ENCODE results near the gene METTL4.
"Not testable (repeated sequence)": the region's sequence is repeated elsewhere in the genome, so short reads cannot be mapped to it uniquely, and the experiment has no call there.

METTL4 gene

DNA sequence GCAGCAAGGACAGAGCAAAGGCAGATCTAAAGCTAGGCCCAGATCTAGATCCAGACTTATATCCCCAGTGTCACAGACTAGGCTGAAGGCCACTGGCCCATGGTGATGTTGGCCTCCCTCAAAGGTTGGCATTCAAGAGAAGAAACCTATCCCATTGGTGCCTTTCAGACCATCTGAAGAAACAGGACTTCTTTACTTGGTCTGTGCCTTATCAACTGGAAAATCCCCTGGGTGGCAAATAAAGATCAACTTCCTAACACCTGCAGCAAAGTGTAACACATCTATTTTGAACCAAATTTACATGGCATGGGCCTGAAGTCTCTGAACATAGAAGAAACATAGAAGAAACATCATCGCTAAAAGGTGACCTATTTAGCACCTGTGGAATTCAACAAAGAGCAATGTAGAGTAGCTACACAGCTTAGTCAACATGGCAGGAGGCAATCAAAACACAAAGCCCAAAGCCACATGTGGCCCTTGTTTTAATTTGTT lies 35.8 kb downstream of the METTL4 start:
- CTCF ChIA-PET, result no interaction called here
- TF ChIP-seq FOXM1 (IDR thresholded peaks at IDR 0.05; ENCODE audit: borderline replicate concordance) (no peak), ARNT (IDR thresholded peaks at IDR 0.05) (no peak), NFRKB (IDR thresholded peaks at IDR 0.05) (no peak), LEF1 (IDR thresholded peaks at IDR 0.05; ENCODE audit: borderline replicate concordance) (no peak), ELF4 (IDR thresholded peaks at IDR 0.05) (no peak), FOXK2 (IDR thresholded peaks at IDR 0.05) (no peak), BHLHE40 (IDR thresholded peaks at IDR 0.05; ENCODE audit: borderline replicate concordance) (no peak), ZNF384 (IDR thresholded peaks at IDR 0.05) (no peak)
- DNase-seq (ENCODE audit: extremely low spot score), result no peak
- POLR2A ChIA-PET, result no interaction called here

GRCh38 chr18:2534906-2535305 lies 36.4 kb downstream of the METTL4 start:
- POLR2A ChIA-PET, result no interaction called here

GRCh38 chr18:2532797-2533196 lies 38.5 kb downstream of the METTL4 start:
- ChIA-PET POLR2A (no interaction called here), CTCF (no interaction called here)
- no peak for DNase-seq (ENCODE audit: extremely low spot score)
- TF ChIP-seq LEF1 (IDR thresholded peaks at IDR 0.05; ENCODE audit: borderline replicate concordance), result no peak
- no peak for TF ChIP-seq FOXA1 (IDR thresholded peaks at IDR 0.05)
- TF ChIP-seq SP1 (IDR thresholded peaks at IDR 0.05), result no peak
- TF ChIP-seq BHLHE40 (IDR thresholded peaks at IDR 0.05; ENCODE audit: borderline replicate concordance), result no peak
- no peak for TF ChIP-seq ZNF384 (IDR thresholded peaks at IDR 0.05)
- no peak for TF ChIP-seq TARDBP (IDR thresholded peaks at IDR 0.05)
- TF ChIP-seq ARNT (IDR thresholded peaks at IDR 0.05), result no peak
- TF ChIP-seq CTBP1 (IDR thresholded peaks at IDR 0.05; ENCODE audit: borderline replicate concordance), result no peak
- no peak for TF ChIP-seq ELF4 (IDR thresholded peaks at IDR 0.05)
- TF ChIP-seq PKNOX1 (IDR thresholded peaks at IDR 0.05), result no peak
- TF ChIP-seq L3MBTL2 (conservative IDR thresholded peaks at IDR 0.05), result no peak
- no peak for TF ChIP-seq FOXM1 (IDR thresholded peaks at IDR 0.05; ENCODE audit: borderline replicate concordance)
- no peak for TF ChIP-seq SUZ12 (IDR thresholded peaks at IDR 0.05)
- TF ChIP-seq NFRKB (IDR thresholded peaks at IDR 0.05), result no peak
- no peak for TF ChIP-seq HDGF (IDR thresholded peaks at IDR 0.05; ENCODE audit: borderline replicate concordance)
- no peak for TF ChIP-seq FOXK2 (IDR thresholded peaks at IDR 0.05)

More at GRCh38 chr18:2534906-2535305, 36.4 kb downstream of the METTL4 start:
- no peak for DNase-seq (ENCODE audit: extremely low spot score)
- no peak for TF ChIP-seq L3MBTL2 (conservative IDR thresholded peaks at IDR 0.05)
- no peak for TF ChIP-seq NFRKB (IDR thresholded peaks at IDR 0.05)
- no peak for TF ChIP-seq ARNT (IDR thresholded peaks at IDR 0.05)
- TF ChIP-seq SP1 (IDR thresholded peaks at IDR 0.05), result no peak
- TF ChIP-seq BHLHE40 (IDR thresholded peaks at IDR 0.05; ENCODE audit: borderline replicate concordance), result no peak
- no peak for TF ChIP-seq FOXM1 (IDR thresholded peaks at IDR 0.05; ENCODE audit: borderline replicate concordance)
- no peak for TF ChIP-seq FOXA1 (IDR thresholded peaks at IDR 0.05)
- no peak for TF ChIP-seq SUZ12 (IDR thresholded peaks at IDR 0.05)
- TF ChIP-seq CTBP1 (IDR thresholded peaks at IDR 0.05; ENCODE audit: borderline replicate concordance), result no peak
- TF ChIP-seq ZNF384 (IDR thresholded peaks at IDR 0.05), result no peak
- no peak for TF ChIP-seq PKNOX1 (IDR thresholded peaks at IDR 0.05)
- no peak for TF ChIP-seq LEF1 (IDR thresholded peaks at IDR 0.05; ENCODE audit: borderline replicate concordance)
- CTCF ChIA-PET, result no interaction called here

GRCh38 chr18:2531751-2532150 lies 39.6 kb downstream of the METTL4 start:
- CTCF ChIA-PET, result no interaction called here
- no peak for TF ChIP-seq BHLHE40 (IDR thresholded peaks at IDR 0.05; ENCODE audit: borderline replicate concordance)
- POLR2A ChIA-PET, result no interaction called here
- no peak for DNase-seq (ENCODE audit: extremely low spot score)

DNA sequence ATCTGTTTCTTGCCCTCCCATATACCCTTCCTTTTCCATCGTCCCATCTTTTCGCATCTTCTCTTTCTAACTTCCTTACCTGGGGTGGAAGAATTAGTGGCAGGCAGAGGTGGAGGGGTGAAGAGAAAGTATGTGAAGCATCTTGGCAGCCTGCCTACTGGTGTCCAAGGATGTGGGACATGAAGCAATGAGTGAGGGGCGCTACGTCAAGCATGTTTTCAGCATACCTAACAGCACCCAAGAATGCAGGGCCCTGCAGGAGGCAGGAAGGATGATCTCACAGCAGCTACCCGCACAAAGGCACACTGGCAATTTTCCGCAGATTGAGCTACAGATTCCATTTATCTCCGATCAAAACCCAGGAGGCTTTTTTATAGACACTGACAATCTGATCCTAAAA lies 42.2 kb downstream of the METTL4 start:
- ChIA-PET CTCF (no interaction called here), POLR2A (no interaction called here)
- TF ChIP-seq SUZ12 (IDR thresholded peaks at IDR 0.05) (no peak), ELF4 (IDR thresholded peaks at IDR 0.05) (no peak)
- no peak for DNase-seq (ENCODE audit: extremely low spot score)

DNA sequence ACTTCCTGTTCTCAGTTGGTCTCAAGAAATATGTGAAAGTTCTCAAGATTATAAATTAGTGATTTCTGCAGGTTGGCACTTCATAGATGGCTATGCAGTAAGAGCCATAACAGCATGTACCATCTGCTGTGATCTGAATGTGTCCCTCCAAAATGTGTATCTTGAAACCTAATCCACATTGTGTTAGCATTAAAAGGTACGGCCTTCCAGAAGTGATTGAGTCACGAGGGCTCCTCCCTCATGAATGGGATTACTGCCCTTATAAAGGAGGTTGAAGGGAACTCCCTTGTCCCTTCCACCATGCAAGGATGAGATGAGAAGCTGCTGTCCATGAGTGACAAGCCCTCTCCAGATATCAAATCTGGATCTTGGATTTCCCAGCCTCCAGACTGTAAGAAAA lies 45.0 kb downstream of the METTL4 start:
- ChIA-PET CTCF (no interaction called here), POLR2A (no interaction called here)
- DNase-seq (ENCODE audit: extremely low spot score), result no peak
- TF ChIP-seq LEF1 (IDR thresholded peaks at IDR 0.05; ENCODE audit: borderline replicate concordance) (no peak), SUZ12 (IDR thresholded peaks at IDR 0.05) (no peak), ZNF384 (IDR thresholded peaks at IDR 0.05) (no peak), ARNT (IDR thresholded peaks at IDR 0.05) (no peak), HDGF (IDR thresholded peaks at IDR 0.05; ENCODE audit: borderline replicate concordance) (no peak), NFRKB (IDR thresholded peaks at IDR 0.05) (no peak)

DNA sequence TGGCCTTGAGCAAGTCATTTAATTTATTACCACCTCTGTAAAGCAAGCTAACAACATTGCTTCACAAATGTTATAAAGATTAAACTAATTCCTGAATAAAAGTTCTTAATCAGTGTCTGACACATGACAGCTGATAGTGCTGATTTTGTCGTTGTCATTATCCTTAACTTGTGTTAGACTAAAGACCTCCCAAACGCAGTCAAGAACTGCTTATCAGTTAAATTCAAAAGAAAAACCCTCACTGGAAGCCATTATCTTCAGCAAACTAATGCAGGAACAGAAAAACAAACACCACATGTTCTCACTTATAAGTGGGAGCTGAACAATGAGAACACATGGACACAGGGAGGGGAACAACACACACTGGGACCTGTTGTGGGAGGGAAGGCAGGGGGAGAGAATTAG lies 46.5 kb downstream of the METTL4 start:
- CTCF ChIA-PET; POLR2A ChIA-PET; DNase-seq (ENCODE audit: extremely low spot score): not testable (repeated sequence)

DNA sequence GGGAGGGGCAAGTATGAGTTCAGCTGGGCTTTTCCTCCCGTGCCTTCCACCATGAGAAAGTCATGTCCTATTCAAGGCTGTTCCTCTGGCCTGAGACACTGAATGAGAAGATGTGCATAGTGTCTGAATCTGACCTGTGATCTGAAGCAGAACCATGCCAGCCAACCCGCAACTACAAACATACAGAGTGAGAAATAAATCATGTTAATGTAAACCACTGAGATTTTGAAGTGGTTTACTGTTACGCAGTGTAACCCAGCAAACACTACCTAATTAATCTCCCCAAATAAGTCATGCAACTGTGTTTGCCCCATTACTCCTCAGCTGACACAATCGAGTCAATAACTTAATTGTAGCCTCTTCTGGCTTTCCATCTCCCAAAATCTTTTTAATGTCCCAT lies 49.2 kb downstream of the METTL4 start:
- CTCF ChIA-PET, result interaction anchor here (0.9 kb wide), 1 partner anchor 10 kb away, joined by 3 read pairs; no protein-coding TSS in a partner anchor
- POLR2A ChIA-PET, result no interaction called here
- TF ChIP-seq SP1 (IDR thresholded peaks at IDR 0.05) (no peak), ZNF384 (IDR thresholded peaks at IDR 0.05) (no peak), PKNOX1 (IDR thresholded peaks at IDR 0.05) (no peak), NFRKB (IDR thresholded peaks at IDR 0.05) (no peak)
- DNase-seq (ENCODE audit: extremely low spot score), result no peak
